ENCODE results near the gene KIF5A. TPM values are rescaled to one million over a fixed set of nuclear protein-coding genes. Genes with fewer than 3 reads are reported as not detected.
"Not testable (repeated sequence)": the region's sequence is repeated elsewhere in the genome, so short reads cannot be mapped to it uniquely, and the experiment has no call there.

The KIF5A gene
- total RNA-seq, 1 donor from 2014 or later: 1.6 TPM

- intact Hi-C loops (cut with micrococcal nuclease): no loop called here
Observed at GRCh38 chr12:57617942-57618341, 68.1 kb downstream of the KIF5A start.

GRCh38 chr12:57618431-57618830, 68.6 kb downstream of the KIF5A start:
- intact Hi-C loops (cut with micrococcal nuclease): not testable (repeated sequence)

- intact Hi-C loops (cut with micrococcal nuclease): no loop called here
Observed at GRCh38 chr12:57618966-57619433, 69.2 kb downstream of the KIF5A start.

- intact Hi-C loops (cut with micrococcal nuclease): loop anchor here (2.0 to 5.0 kb wide), 4 partner anchors 73 to 157 kb away; partner anchors contain the start of genes ARHGAP9 and DCTN2
Observed at GRCh38 chr12:57619434-57620244, 69.8 kb downstream of the KIF5A start.

- intact Hi-C loops (cut with micrococcal nuclease): loop anchor here (2.0 to 5.0 kb wide), 4 partner anchors 74 to 158 kb away; partner anchors contain the start of genes ARHGAP9 and DCTN2
Observed at GRCh38 chr12:57620245-57620935, 70.5 kb downstream of the KIF5A start.

- intact Hi-C loops (cut with micrococcal nuclease): loop anchor here (1.0 to 5.0 kb wide), 5 partner anchors 38 to 159 kb away; partner anchors contain the start of genes ARHGAP9 and DCTN2
Observed at GRCh38 chr12:57620936-57621496, 71.2 kb downstream of the KIF5A start.

GRCh38 chr12:57621497-57622292, 71.9 kb downstream of the KIF5A start:
- intact Hi-C loops (cut with micrococcal nuclease): loop anchor here (1.0 to 5.0 kb wide), 5 partner anchors 38 to 159 kb away; partner anchors contain the start of genes ARHGAP9 and DCTN2

- intact Hi-C loops (cut with micrococcal nuclease): loop anchor here (5.0 kb wide), 3 partner anchors 120 to 160 kb away; partner anchors contain the start of gene ARHGAP9
Observed at GRCh38 chr12:57622293-57623245, 72.7 kb downstream of the KIF5A start.

- intact Hi-C loops (cut with micrococcal nuclease): loop anchor here (5.0 kb wide), 3 partner anchors 119 to 161 kb away; partner anchors contain the start of gene ARHGAP9
Observed at GRCh38 chr12:57623385-57623784, 73.5 kb downstream of the KIF5A start.

GRCh38 chr12:57623811-57624390, 74.1 kb downstream of the KIF5A start:
- intact Hi-C loops (cut with micrococcal nuclease): loop anchor here (5.0 kb wide), 3 partner anchors 118 to 162 kb away; partner anchors contain the start of gene ARHGAP9

GRCh38 chr12:57624441-57625220, 74.8 kb downstream of the KIF5A start:
- intact Hi-C loops (cut with micrococcal nuclease): loop anchor here (5.0 kb wide), 3 partner anchors 118 to 162 kb away; partner anchors contain the start of gene ARHGAP9

GRCh38 chr12:57625261-57626032, 75.6 kb downstream of the KIF5A start:
- intact Hi-C loops (cut with micrococcal nuclease): no loop called here

- intact Hi-C loops (cut with micrococcal nuclease): no loop called here
Observed at GRCh38 chr12:57626111-57626920, 76.5 kb downstream of the KIF5A start.

GRCh38 chr12:57626921-57627445, 77.1 kb downstream of the KIF5A start:
- intact Hi-C loops (cut with micrococcal nuclease): no loop called here

- intact Hi-C loops (cut with micrococcal nuclease): no loop called here
Observed at GRCh38 chr12:57627501-57628279, 77.8 kb downstream of the KIF5A start.

Data from T-helper 2 cell treated with Interferon-gamma antibody and Interleukin-4, amounts not matched to agents 100 ng/mL and 5 ng/mL, for 36 hours (primary cell).